Effector memory CD4-positive, alpha-beta T cell (primary cell): Measurements from ENCODE around the gene PLK4.
"Not testable (repeated sequence)": the region's sequence is repeated elsewhere in the genome, so short reads cannot be mapped to it uniquely, and the experiment has no call there.

Experiments used
- DNase-seq, 3 donors: peaks; one replicate each; pipeline ENCODE4 v3.0.0-alpha.2; 2020
- H3K27ac ChIP-seq: 2 replicates; pipeline ENCODE4 v1.7.0; 2013; ENCODE audit warnings: mild to moderate bottlenecking, low read length, moderate library complexity; ENCODE audit not compliant: insufficient read depth, poor library complexity, severe bottlenecking
- H3K27me3 ChIP-seq: replicated peaks from 2 replicates; pipeline ENCODE4 v1.7.0; 2013; ENCODE audit warnings: mild to moderate bottlenecking, low read length; ENCODE audit not compliant: insufficient read depth, control insufficient read depth, poor library complexity, severe bottlenecking
- H3K36me3 ChIP-seq: 2 replicates; pipeline ENCODE4 v1.7.0; 2013; ENCODE audit warnings: mild to moderate bottlenecking, low read length, moderate library complexity; ENCODE audit not compliant: control insufficient read depth, insufficient read depth
- H3K4me1 ChIP-seq: 2 replicates; pipeline ENCODE4 v1.7.0; 2013; ENCODE audit warnings: low read length, mild to moderate bottlenecking; ENCODE audit not compliant: control insufficient read depth, insufficient read depth, poor library complexity, severe bottlenecking
- H3K4me3 ChIP-seq: 2 replicates; pipeline ENCODE4 v1.7.0; 2013; ENCODE audit warnings: low read length, low read depth, mild to moderate bottlenecking; ENCODE audit not compliant: insufficient read depth, poor library complexity, severe bottlenecking
- H3K9me3 ChIP-seq: 2 replicates; pipeline ENCODE4 v1.7.0; 2013; ENCODE audit warnings: mild to moderate bottlenecking, low read length, moderate library complexity; ENCODE audit not compliant: control insufficient read depth

Gene PLK4

DNA sequence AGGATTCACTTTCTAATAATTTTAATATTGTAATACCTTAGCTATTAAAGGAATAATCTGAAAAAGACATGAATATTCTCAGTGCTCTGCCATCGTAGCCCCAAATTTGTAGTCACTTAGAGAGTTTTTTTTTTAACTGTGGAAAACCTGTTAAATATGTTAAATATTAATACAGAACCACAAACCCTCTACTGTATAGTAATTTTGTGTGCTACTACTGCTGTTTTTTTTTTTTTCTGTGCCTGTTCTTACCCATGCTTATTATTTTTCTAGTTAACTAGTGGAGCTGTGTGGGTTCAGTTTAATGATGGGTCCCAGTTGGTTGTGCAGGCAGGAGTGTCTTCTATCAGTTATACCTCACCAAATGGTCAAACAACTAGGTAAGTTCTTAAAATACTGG, 15.8 kb downstream of the PLK4 start:
- no peak overlapping the region for H3K27ac ChIP-seq
- H3K4me1 ChIP-seq: no peaks in the 10 kb centered on the region
- no peaks in the 10 kb centered on the region for H3K9me3 ChIP-seq
- H3K36me3 ChIP-seq: no peaks in the 10 kb centered on the region
- H3K4me3 ChIP-seq: no peak overlapping the region
- H3K27me3 ChIP-seq: no peaks in the 10 kb centered on the region
- DNase-seq: no peak

DNA sequence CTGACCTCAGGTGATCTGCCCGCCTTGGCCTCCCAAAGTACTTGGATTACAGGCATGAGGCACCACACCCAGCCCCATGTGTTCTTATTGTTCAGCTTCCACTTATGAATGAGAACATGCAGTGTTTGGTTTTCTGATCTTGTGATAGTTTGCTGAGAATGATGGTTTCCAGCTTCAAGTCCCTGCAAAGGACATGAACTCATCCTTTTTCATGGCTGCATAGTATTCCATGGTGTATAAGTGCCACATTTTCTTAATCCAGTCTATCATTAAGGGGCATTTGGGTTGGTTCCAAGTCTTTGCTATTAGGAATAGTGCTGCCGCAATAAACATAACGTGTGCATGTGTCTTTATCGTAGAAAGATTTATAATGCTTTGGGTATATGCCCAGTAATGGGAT, 19.0 kb downstream of the PLK4 start:
- not testable (repeated sequence) for H3K36me3 ChIP-seq, H3K9me3 ChIP-seq, H3K4me3 ChIP-seq, H3K27ac ChIP-seq, H3K4me1 ChIP-seq, DNase-seq, H3K27me3 ChIP-seq

DNA sequence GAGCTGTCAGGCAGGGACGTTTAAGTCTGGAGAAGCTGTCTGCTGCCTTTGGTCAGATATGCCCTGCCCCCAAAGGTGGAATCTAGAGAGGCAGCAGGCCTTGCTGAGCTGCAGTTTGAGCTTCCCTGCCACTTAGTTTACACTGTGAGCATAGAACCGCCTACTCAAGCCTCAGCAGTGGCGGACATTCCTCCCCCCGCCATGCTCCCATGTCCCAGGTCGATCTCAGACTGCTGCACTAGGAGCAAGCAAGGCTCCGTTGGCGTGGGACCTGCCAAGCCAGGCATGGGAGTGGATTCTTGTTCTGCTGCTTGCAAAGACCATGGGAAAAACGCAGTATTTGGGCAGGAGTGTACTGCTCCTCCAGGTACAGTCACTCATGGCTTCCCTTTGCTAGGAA, 24.3 kb downstream of the PLK4 start:
- no peak for DNase-seq
- Histone ChIP-seq H3K4me3 (no peak overlapping the region), H3K27me3 (no peaks in the 10 kb centered on the region), H3K27ac (no peak overlapping the region), H3K9me3 (no peaks in the 10 kb centered on the region), H3K4me1 (no peaks in the 10 kb centered on the region), H3K36me3 (no peaks in the 10 kb centered on the region)

DNA sequence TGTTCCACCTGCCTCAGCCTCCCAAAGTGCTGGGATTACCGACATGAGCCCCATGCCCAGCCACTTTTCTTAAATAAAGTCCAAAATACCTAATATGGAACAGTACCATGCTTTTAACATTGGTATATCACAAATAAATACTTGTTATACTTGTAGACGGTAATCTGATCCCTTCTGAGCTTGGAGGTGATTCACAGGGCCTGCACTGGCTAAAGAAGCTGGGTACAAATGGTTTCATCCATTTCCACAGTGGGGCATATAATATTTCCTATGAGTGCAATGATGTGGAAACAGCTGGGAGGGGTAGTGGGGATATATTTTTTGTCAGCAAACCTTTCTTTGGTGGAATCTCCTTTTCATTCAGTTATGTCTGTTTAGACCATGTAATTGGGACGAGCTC, 35.8 kb downstream of the PLK4 start:
- no peaks in the 10 kb centered on the region for H3K9me3 ChIP-seq
- H3K27me3 ChIP-seq: no peaks in the 10 kb centered on the region
- H3K4me3 ChIP-seq: no peak overlapping the region
- no peak for DNase-seq
- no peak overlapping the region for H3K27ac ChIP-seq
- peaks cover 20% of the 10 kb centered on the region for H3K36me3 ChIP-seq
- H3K4me1 ChIP-seq: no peaks in the 10 kb centered on the region

DNA sequence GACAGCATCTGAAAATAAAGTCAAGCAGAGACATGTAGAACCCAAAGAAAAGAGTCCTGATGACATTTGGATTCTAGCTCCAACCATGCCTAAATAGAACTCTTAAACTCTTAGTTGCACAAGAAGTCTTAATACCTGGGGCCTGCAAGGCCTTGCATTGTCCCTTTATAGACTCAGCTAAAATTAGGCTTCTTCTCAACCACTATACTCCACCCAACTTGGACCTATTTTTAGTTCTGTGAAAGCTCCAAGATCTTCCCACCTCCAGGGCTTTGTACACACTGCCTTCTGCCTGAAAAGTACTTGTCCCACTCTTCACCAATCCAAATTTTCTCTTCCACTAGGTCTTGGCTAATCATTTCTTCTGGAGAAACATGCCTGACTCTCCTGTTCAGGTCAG, 36.5 kb downstream of the PLK4 start:
- Histone ChIP-seq H3K27ac (no peak overlapping the region), H3K27me3 (no peaks in the 10 kb centered on the region), H3K36me3 (peaks cover 24% of the 10 kb centered on the region), H3K9me3 (no peaks in the 10 kb centered on the region), H3K4me1 (no peaks in the 10 kb centered on the region), H3K4me3 (no peak overlapping the region)
- no peak for DNase-seq

DNA sequence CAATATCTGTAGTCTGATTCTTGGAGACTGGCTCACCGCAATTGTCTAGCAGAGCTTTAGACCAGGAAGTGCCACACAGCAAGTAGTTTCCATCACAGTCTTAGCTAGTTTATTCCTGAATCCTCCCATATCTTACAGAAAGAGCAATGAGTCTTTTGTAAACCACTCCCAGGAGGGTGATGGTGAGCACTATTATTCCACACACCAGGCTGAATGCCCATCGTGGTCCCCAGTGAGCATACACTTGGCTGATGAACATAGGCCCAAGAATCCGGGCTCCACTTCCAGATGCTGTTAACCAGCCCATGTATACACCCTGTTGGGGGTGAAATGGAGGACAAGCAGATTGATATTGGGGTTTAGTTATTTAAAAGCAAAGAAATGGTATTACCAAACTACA, 39.8 kb downstream of the PLK4 start:
- no peak for DNase-seq
- Histone ChIP-seq H3K4me1 (no peaks in the 10 kb centered on the region), H3K9me3 (no peaks in the 10 kb centered on the region), H3K4me3 (no peak overlapping the region), H3K27me3 (no peaks in the 10 kb centered on the region), H3K36me3 (peaks cover 24% of the 10 kb centered on the region), H3K27ac (no peak overlapping the region)

DNA sequence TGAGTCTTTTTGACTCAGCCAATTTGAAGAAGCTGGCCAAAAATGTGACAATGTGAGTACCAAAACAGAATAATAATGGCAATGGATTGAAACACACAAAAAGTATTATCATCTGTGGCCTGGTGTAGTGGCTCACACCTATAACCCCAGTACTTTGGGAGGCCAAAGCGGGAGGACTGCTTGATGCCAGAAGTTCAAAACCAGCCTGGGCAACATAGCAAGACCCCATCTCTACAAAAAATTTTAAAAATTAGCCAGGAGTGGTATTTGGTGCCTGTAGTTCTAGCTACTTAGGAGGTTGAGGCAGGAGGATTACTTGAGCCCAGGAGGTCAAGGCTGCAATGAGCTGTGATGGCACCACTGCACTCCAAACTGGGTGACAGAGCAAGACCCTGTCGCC, 41.5 kb downstream of the PLK4 start:
- no peak overlapping the region for H3K4me3 ChIP-seq
- H3K4me1 ChIP-seq: no peaks in the 10 kb centered on the region
- H3K9me3 ChIP-seq: no peaks in the 10 kb centered on the region
- peaks cover 29% of the 10 kb centered on the region for H3K36me3 ChIP-seq
- no peak overlapping the region for H3K27ac ChIP-seq
- H3K27me3 ChIP-seq: no peaks in the 10 kb centered on the region
- no peak for DNase-seq

DNA sequence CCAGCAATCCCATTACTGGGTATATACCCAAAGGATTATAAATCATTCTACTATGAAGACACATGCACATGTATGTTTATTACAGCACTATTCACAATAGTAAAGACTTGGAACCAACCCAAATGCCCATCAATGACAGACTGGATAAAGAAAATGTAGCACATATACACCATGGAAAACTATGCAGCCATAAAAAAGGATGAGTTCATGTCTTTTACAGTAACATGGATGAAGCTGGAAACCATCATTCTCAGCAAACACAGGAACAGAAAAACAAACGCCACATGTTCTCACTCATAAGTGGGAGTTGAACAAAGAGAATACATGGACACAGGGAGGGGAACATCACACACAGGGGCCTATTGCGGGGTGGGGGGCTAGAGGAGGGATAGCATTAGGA, 45.0 kb downstream of the PLK4 start:
- DNase-seq, H3K4me1 ChIP-seq, H3K4me3 ChIP-seq, H3K27ac ChIP-seq, H3K9me3 ChIP-seq, H3K27me3 ChIP-seq: not testable (repeated sequence)
- peaks cover 25% of the 10 kb centered on the region for H3K36me3 ChIP-seq

DNA sequence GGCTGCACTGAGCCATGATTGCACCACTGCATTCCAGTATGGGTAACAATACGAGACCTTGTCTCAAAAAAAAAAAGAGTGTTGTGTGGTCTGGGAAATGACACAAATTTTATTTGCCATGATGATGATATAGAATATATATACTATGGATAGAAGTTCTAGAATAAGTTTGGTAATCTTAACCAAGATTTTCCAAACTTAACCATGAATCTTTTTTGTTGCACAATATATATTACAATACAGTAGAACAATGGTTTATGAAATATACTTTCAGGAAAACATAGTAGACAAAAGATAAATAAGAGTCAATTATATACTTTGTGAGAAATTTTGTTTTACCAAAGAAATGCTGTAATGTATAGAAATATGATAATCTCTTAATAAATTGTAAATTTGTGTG, 49.5 kb downstream of the PLK4 start:
- DNase-seq: no peak
- no peak overlapping the region for H3K4me3 ChIP-seq
- no peaks in the 10 kb centered on the region for H3K27me3 ChIP-seq
- no peaks in the 10 kb centered on the region for H3K4me1 ChIP-seq
- H3K27ac ChIP-seq: no peak overlapping the region
- no peaks in the 10 kb centered on the region for H3K9me3 ChIP-seq
- peaks cover 14% of the 10 kb centered on the region for H3K36me3 ChIP-seq

DNA sequence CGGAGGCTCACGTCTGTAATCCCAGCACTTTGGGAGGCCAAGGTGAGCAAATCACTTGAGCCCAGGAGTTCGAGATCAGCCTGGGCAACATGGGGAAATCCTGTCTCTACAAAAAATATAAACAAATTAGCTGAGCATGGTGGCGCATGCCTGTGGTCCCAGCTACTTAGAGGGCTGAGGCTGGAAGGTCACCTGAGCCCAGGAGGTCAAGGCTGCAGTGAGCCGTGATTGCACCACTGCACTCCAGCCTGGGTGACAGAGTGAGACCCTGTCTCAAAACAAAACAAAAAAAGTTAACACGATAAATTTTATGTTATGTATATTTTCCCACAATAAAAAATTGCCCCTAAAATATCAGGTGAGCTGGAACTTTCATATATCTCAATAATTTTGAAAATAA, 51.1 kb downstream of the PLK4 start:
- not testable (repeated sequence) for H3K27ac ChIP-seq, H3K27me3 ChIP-seq, DNase-seq, H3K9me3 ChIP-seq, H3K4me3 ChIP-seq, H3K4me1 ChIP-seq, H3K36me3 ChIP-seq

DNA sequence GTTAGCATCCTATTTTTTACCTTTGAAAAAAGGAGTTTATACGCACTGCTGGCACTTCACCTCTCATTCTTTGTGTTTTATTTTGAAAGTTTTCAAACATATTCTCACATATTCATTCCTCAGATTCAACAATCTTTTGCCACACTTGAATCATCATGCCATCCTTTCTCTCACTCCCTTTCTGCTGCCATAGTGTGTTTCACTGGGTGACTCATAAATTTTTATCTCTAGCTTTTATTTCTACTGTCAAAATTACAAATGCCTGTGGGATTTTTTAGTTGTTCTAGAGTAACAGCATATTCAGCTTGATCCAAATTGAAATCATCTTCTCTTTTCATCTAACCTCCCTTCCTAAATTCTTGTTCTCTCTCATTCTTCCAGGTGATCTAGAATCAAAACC, 56.3 kb downstream of the PLK4 start:
- no peak for DNase-seq
- Histone ChIP-seq H3K4me3 (no peak overlapping the region), H3K4me1 (no peaks in the 10 kb centered on the region), H3K27me3 (no peaks in the 10 kb centered on the region), H3K27ac (no peak overlapping the region), H3K9me3 (no peaks in the 10 kb centered on the region), H3K36me3 (peaks cover under 1% of the 10 kb centered on the region)
